ENCODE measurements around the gene TRPM5.

Gene TRPM5

GRCh38 chr11:2467695-2468055, 23.4 kb upstream of the TRPM5 start:
- no peak for TF ChIP-seq CTCF (IDR thresholded peaks at IDR 0.05; ENCODE audit: low read depth, low read length)
- H3K4me3 ChIP-seq (ENCODE audit: low read depth, low read length) = no peak overlapping the region

GRCh38 chr11:2466869-2467694, 22.8 kb upstream of the TRPM5 start:
- TF ChIP-seq CTCF (IDR thresholded peaks at IDR 0.05; ENCODE audit: low read depth, low read length) = no peak
- H3K4me3 ChIP-seq (ENCODE audit: low read depth, low read length) = no peak overlapping the region

GRCh38 chr11:2466069-2466801, 21.9 kb upstream of the TRPM5 start:
- no peak overlapping the region for H3K4me3 ChIP-seq (ENCODE audit: low read depth, low read length)
- TF ChIP-seq CTCF (IDR thresholded peaks at IDR 0.05; ENCODE audit: low read depth, low read length) = no peak

- no peak overlapping the region for H3K4me3 ChIP-seq (ENCODE audit: low read depth, low read length)
- no peak for TF ChIP-seq CTCF (IDR thresholded peaks at IDR 0.05; ENCODE audit: low read depth, low read length)
Measured at GRCh38 chr11:2465202-2466068, 21.1 kb upstream of the TRPM5 start.

GRCh38 chr11:2464451-2465165, 20.3 kb upstream of the TRPM5 start:
- no peak for TF ChIP-seq CTCF (IDR thresholded peaks at IDR 0.05; ENCODE audit: low read depth, low read length)
- H3K4me3 ChIP-seq (ENCODE audit: low read depth, low read length) = no peak overlapping the region

GRCh38 chr11:2463766-2464277, 19.5 kb upstream of the TRPM5 start:
- TF ChIP-seq CTCF (IDR thresholded peaks at IDR 0.05; ENCODE audit: low read depth, low read length) = no peak
- H3K4me3 ChIP-seq (ENCODE audit: low read depth, low read length) = no peak overlapping the region
